Measurements from ENCODE around the gene ALPK1. TPM values are rescaled to one million over a fixed set of nuclear protein-coding genes. Genes with fewer than 3 reads are reported as not detected.
A peak's percentile ranks its signal among the peaks of the same experiment; 100 is the strongest.

The ALPK1 gene
- total and polyA plus RNA-seq, 2 donors (not counting 1 experiment from before 2014, with no cell fraction given) = 5.5 to 27.2 TPM

DNA sequence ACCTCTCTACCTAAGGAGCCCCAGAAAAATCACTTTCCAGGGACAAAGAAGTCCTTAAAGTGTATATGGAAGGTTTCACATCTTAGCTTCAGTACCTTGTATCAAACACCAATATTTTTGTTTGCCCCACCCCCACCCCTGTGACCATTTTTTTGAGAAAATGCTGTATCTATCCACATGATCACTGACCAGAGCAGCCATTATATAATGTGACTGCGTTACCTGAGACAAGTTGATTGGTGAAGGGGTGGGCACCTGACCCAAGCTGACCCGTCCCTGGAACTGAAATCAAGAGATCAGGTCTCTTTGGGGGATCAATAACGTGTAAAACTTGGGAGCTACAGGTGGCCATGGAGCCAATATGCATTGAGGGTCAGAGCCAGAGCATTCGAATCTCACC, 22.2 kb upstream of the ALPK1 start:
- no peaks in the 10 kb centered on the region for H3K27me3 ChIP-seq (replicated peaks in 1 of 4; ENCODE audit: control extremely low read depth in 1 of 4, control insufficient read depth in 3 of 4, insufficient read depth in 4 of 4, low read length in 3 of 4)
- ATAC-seq (ENCODE audit: low read depth) (no peak), DNase-seq (no peak)
- Mint-ChIP-seq H3K4me1 (peaks cover 25% of the 10 kb centered on the region), H3K9me3 (ENCODE audit: insufficient read depth) (no peaks in the 10 kb centered on the region), H3K27ac (no peak overlapping the region), H3K4me3 (no peak overlapping the region), H3K27me3 (no peaks in the 10 kb centered on the region)
- H2AFZ ChIP-seq (ENCODE audit: insufficient read depth, low read depth, low read length, poor library complexity, severe bottlenecking) = no peak overlapping the region
- no peak overlapping the region for H3K4me2 ChIP-seq (replicated peaks; ENCODE audit: low read depth, low read length, poor library complexity, severe bottlenecking)
- CTCF ChIA-PET = no interaction called here
- peaks cover 24% of the 10 kb centered on the region for H4K20me1 ChIP-seq (ENCODE audit: control insufficient read depth, insufficient read depth, low read length, poor library complexity, severe bottlenecking)
- POLR2A ChIA-PET = interaction anchor here (1.9 kb wide), 1 partner anchor 12 kb away, joined by 3 read pairs; no protein-coding TSS in a partner anchor
- no peaks in the 10 kb centered on the region for H3K9me3 ChIP-seq (ENCODE audit: control extremely low read depth in 1 of 3, control insufficient read depth in 2 of 3, insufficient read depth in 1 of 3, low read length in 2 of 3)
- 97% methylated on average over 3 of the region's 4 CpGs for WGBS (ENCODE audit: insufficient coverage)
- intact Hi-C loops (cut with micrococcal nuclease) = no loop called here
- H3K36me3 ChIP-seq (replicated peaks in 1 of 2; ENCODE audit: control extremely low read depth in 1 of 2, control insufficient read depth in 1 of 2, extremely low read depth in 1 of 2, insufficient read depth in 2 of 2, low read length in 1 of 2) = peaks cover 1 to 32% of the 10 kb centered on the region in 2 experiments
- peaks cover 16 to 20% of the 10 kb centered on the region in 2 donors for H3K4me1 ChIP-seq (ENCODE audit: control insufficient read depth in 2 of 2, insufficient read depth in 2 of 2, low read length in 2 of 2)
- peak overlapping the region in 1 of 2 donors; percentile 36 for H3K27ac ChIP-seq (ENCODE audit: low read length in 2 of 2)
- peaks cover 65% of the 10 kb centered on the region for H3K79me2 ChIP-seq (ENCODE audit: control insufficient read depth, insufficient read depth, low read length)
- no peak overlapping the region for H3K4me3 ChIP-seq (ENCODE audit: control extremely low read depth in 1 of 5, extremely low read depth in 1 of 5, insufficient read depth in 1 of 5, low read depth in 2 of 5, low read length in 4 of 5)
- no peak for TF ChIP-seq CTCF (IDR thresholded peaks at IDR 0.05)
- TF ChIP-seq EZH2 (IDR thresholded peaks at IDR 0.05; ENCODE audit: borderline replicate concordance, insufficient read depth, low read depth, low read length, poor library complexity, severe bottlenecking) = no peak
- H3K9ac ChIP-seq (ENCODE audit: low read length) = no peak overlapping the region

DNA sequence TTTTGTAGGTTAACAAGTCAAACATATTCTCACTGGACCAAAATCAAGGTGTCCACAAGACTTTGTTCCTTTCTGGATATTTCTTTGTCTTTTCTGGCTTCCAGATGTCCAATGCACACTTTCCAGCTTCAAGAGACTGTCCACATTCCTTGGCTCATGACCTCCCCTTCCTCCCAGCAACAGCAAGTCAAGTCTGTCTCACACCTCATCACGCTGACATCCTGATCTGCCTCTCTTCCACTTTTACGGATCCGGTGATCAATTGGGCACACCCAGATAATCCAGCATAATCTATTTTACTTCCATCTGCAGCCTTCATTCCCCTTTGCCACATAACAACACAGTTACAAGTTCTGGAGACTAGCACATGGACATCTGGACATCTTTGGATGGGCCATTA, 21.1 kb upstream of the ALPK1 start:
- POLR2A ChIA-PET = no interaction called here
- Histone ChIP-seq H3K4me2 (replicated peaks; ENCODE audit: low read depth, low read length, poor library complexity, severe bottlenecking) (no peak overlapping the region), H4K20me1 (ENCODE audit: control insufficient read depth, insufficient read depth, low read length, poor library complexity, severe bottlenecking) (peaks cover 16% of the 10 kb centered on the region), H3K27ac (ENCODE audit: low read length in 2 of 2) (peak overlapping the region in 1 of 2 donors; percentile 55), H3K4me1 (ENCODE audit: control insufficient read depth in 2 of 2, insufficient read depth in 2 of 2, low read length in 2 of 2) (peaks cover 27 to 28% of the 10 kb centered on the region in 2 donors), H3K9ac (ENCODE audit: low read length) (no peak overlapping the region), H2AFZ (ENCODE audit: insufficient read depth, low read depth, low read length, poor library complexity, severe bottlenecking) (no peak overlapping the region), H3K9me3 (ENCODE audit: control extremely low read depth in 1 of 3, control insufficient read depth in 2 of 3, insufficient read depth in 1 of 3, low read length in 2 of 3) (no peaks in the 10 kb centered on the region), H3K36me3 (replicated peaks in 1 of 2; ENCODE audit: control extremely low read depth in 1 of 2, control insufficient read depth in 1 of 2, extremely low read depth in 1 of 2, insufficient read depth in 2 of 2, low read length in 1 of 2) (peaks cover 1 to 32% of the 10 kb centered on the region in 2 experiments), H3K79me2 (ENCODE audit: control insufficient read depth, insufficient read depth, low read length) (peaks cover 73% of the 10 kb centered on the region), H3K4me3 (ENCODE audit: control extremely low read depth in 1 of 5, extremely low read depth in 1 of 5, insufficient read depth in 1 of 5, low read depth in 2 of 5, low read length in 4 of 5) (no peak overlapping the region), H3K27me3 (replicated peaks in 1 of 4; ENCODE audit: control extremely low read depth in 1 of 4, control insufficient read depth in 3 of 4, insufficient read depth in 4 of 4, low read length in 3 of 4) (no peaks in the 10 kb centered on the region)
- no peaks in the 10 kb centered on the region for H3K9me3 Mint-ChIP-seq (ENCODE audit: insufficient read depth)
- no peaks in the 10 kb centered on the region for H3K27me3 Mint-ChIP-seq
- ATAC-seq (ENCODE audit: low read depth) (no peak), DNase-seq (no peak)
- no peak overlapping the region for H3K4me3 Mint-ChIP-seq
- peaks cover 35% of the 10 kb centered on the region for H3K4me1 Mint-ChIP-seq
- WGBS (ENCODE audit: insufficient coverage) = 94% methylated on average over 3 of the region's 3 CpGs
- intact Hi-C loops (cut with micrococcal nuclease) = no loop called here
- CTCF ChIA-PET = no interaction called here
- TF ChIP-seq CTCF (IDR thresholded peaks at IDR 0.05) (no peak), EZH2 (IDR thresholded peaks at IDR 0.05; ENCODE audit: borderline replicate concordance, insufficient read depth, low read depth, low read length, poor library complexity, severe bottlenecking) (no peak)
- H3K27ac Mint-ChIP-seq = no peak overlapping the region
